ENCODE measurements around the gene LRMDA.

LRMDA gene

GRCh38 chr10:75449382-75450074 lies 18.1 kb downstream of the LRMDA start:
- DNase-seq (ENCODE audit: low read depth), result no peak

- DNase-seq (ENCODE audit: low read depth), result no peak
Observed at GRCh38 chr10:75450075-75450445, 18.6 kb downstream of the LRMDA start.

- no peak for DNase-seq (ENCODE audit: low read depth)
Observed at GRCh38 chr10:75450644-75451640, 19.5 kb downstream of the LRMDA start.

- no peak for DNase-seq (ENCODE audit: low read depth)
Observed at GRCh38 chr10:75451831-75452230, 20.4 kb downstream of the LRMDA start.

GRCh38 chr10:75452997-75453396 lies 21.6 kb downstream of the LRMDA start:
- DNase-seq (ENCODE audit: low read depth), result no peak

- DNase-seq (ENCODE audit: low read depth), result no peak
Observed at GRCh38 chr10:75456122-75456521, 24.7 kb downstream of the LRMDA start.

- DNase-seq (ENCODE audit: low read depth), result no peak
Observed at GRCh38 chr10:75460059-75460458, 28.6 kb downstream of the LRMDA start.

GRCh38 chr10:75461672-75462649 lies 30.5 kb downstream of the LRMDA start:
- DNase-seq (ENCODE audit: low read depth), result no peak

GRCh38 chr10:75462865-75463264 lies 31.4 kb downstream of the LRMDA start:
- no peak for DNase-seq (ENCODE audit: low read depth)

- DNase-seq (ENCODE audit: low read depth), result no peak
Observed at GRCh38 chr10:75464478-75465449, 33.3 kb downstream of the LRMDA start.

GRCh38 chr10:75465450-75465827 lies 34.0 kb downstream of the LRMDA start:
- no peak for DNase-seq (ENCODE audit: low read depth)

GRCh38 chr10:75466001-75466400 lies 34.6 kb downstream of the LRMDA start:
- no peak for DNase-seq (ENCODE audit: low read depth)

- no peak for DNase-seq (ENCODE audit: low read depth)
Observed at GRCh38 chr10:75466886-75467285, 35.5 kb downstream of the LRMDA start.

- DNase-seq (ENCODE audit: low read depth), result no peak
Observed at GRCh38 chr10:75468612-75469005, 37.2 kb downstream of the LRMDA start.

GRCh38 chr10:75469006-75469616 lies 37.7 kb downstream of the LRMDA start:
- DNase-seq (ENCODE audit: low read depth), result no peak

GRCh38 chr10:75470901-75471300 lies 39.5 kb downstream of the LRMDA start:
- DNase-seq (ENCODE audit: low read depth), result no peak

GRCh38 chr10:75472685-75473084 lies 41.3 kb downstream of the LRMDA start:
- DNase-seq (ENCODE audit: low read depth), result no peak

GRCh38 chr10:75474106-75474505 lies 42.7 kb downstream of the LRMDA start:
- DNase-seq (ENCODE audit: low read depth), result no peak

- no peak for DNase-seq (ENCODE audit: low read depth)
Observed at GRCh38 chr10:75475460-75476182, 44.2 kb downstream of the LRMDA start.

GRCh38 chr10:75476569-75476968 lies 45.1 kb downstream of the LRMDA start:
- no peak for DNase-seq (ENCODE audit: low read depth)

Data from activated T-cell treated with anti-CD3 and anti-CD28 coated beads for 1 hour (primary cell).